Lower lobe of right lung (tissue), 2 donors: ENCODE results near the gene DENND2D. TPM values are rescaled to one million over a fixed set of nuclear protein-coding genes. Genes with fewer than 3 reads are reported as not detected.

Experiments used
- ATAC-seq, 2 donors: fragments of 200-7000 bp; cut with Tn5 transposase; one replicate each; pipeline ENCODE4 v1.9.1; 2020 to 2022; ENCODE audit warnings: mild to moderate bottlenecking in 2 of 2, moderate library complexity in 2 of 2
- DNase-seq: peaks from one replicate; pipeline ENCODE4 v3.0.0-alpha.2; 2020
- H3K27ac ChIP-seq: fragments of 200-600 bp; one replicate; pipeline ENCODE4 v1.8.0; 2022
- H3K27me3 ChIP-seq: fragments of 200-600 bp; one replicate; pipeline ENCODE4 v1.8.0; 2022; ENCODE audit warnings: low read depth
- H3K36me3 ChIP-seq: fragments of 200-600 bp; one replicate; pipeline ENCODE4 v1.8.0; 2022; ENCODE audit warnings: mild to moderate bottlenecking
- H3K4me1 ChIP-seq: fragments of 200-600 bp; one replicate; pipeline ENCODE4 v1.8.0; 2022
- H3K4me3 ChIP-seq: fragments of 200-600 bp; one replicate; pipeline ENCODE4 v1.8.0; 2022; ENCODE audit warnings: mild to moderate bottlenecking
- H3K9me3 ChIP-seq: fragments of 200-600 bp; one replicate; pipeline ENCODE4 v1.8.0; 2022
- CTCF ChIP-seq: fragments of 200-600 bp; IDR thresholded peaks from one replicate; pipeline ENCODE4 v1.8.0; 2022; ENCODE audit warnings: antibody characterized with exemption, mild to moderate bottlenecking
- intact Hi-C: fragments of 100-400 bp; cut with DNase I; formaldehyde crosslinking; loops from one replicate; pipeline ENCODE4 v1.11.0; 2022
- total RNA-seq: library from RNA; stranded (reverse); fragmentation: NEBNext Ultra II Directional; extraction: Animal tissue kit (Norgen Biotek cat#: 25700); gene quantifications from one replicate; pipeline ENCODE4 v1.2.1, GENCODE V29; 2021
- donor health status: DM: no; HTN: yes; CAD: no; lungs with severe emphysema.

The DENND2D gene
- total RNA-seq, 1 donor from 2014 or later: 113 TPM

- Histone ChIP-seq H3K4me3 (no peak overlapping the region), H3K27me3 (no peaks in the 10 kb centered on the region), H3K36me3 (peaks cover 68% of the 10 kb centered on the region), H3K4me1 (no peaks in the 10 kb centered on the region), H3K27ac (no peak overlapping the region), H3K9me3 (no peaks in the 10 kb centered on the region)
- ATAC-seq (no peak), DNase-seq (no peak)
- intact Hi-C loops: no loop called here
- no peak for TF ChIP-seq CTCF
Measured at GRCh38 chr1:111176678-111177077, 23.8 kb downstream of the DENND2D start.

GRCh38 chr1:111175349-111175748 lies 25.1 kb downstream of the DENND2D start:
- Histone ChIP-seq H3K36me3 (peaks cover 70% of the 10 kb centered on the region), H3K27ac (no peak overlapping the region), H3K27me3 (no peaks in the 10 kb centered on the region), H3K9me3 (no peaks in the 10 kb centered on the region), H3K4me1 (no peaks in the 10 kb centered on the region), H3K4me3 (no peak overlapping the region)
- no peak for TF ChIP-seq CTCF
- intact Hi-C loops: no loop called here
- no peak for ATAC-seq
- DNase-seq: no peak

GRCh38 chr1:111174070-111174469 lies 26.4 kb downstream of the DENND2D start:
- TF ChIP-seq CTCF: no peak
- intact Hi-C loops: no loop called here
- DNase-seq (no peak), ATAC-seq (no peak)
- no peaks in the 10 kb centered on the region for H3K4me1 ChIP-seq
- no peaks in the 10 kb centered on the region for H3K27me3 ChIP-seq
- no peak overlapping the region for H3K4me3 ChIP-seq
- H3K9me3 ChIP-seq: no peaks in the 10 kb centered on the region
- H3K36me3 ChIP-seq: peaks cover 73% of the 10 kb centered on the region
- H3K27ac ChIP-seq: no peak overlapping the region

GRCh38 chr1:111172463-111172862 lies 28.0 kb downstream of the DENND2D start:
- no peak for TF ChIP-seq CTCF
- ATAC-seq: no peak

GRCh38 chr1:111164151-111164550 lies 36.3 kb downstream of the DENND2D start:
- no peak for TF ChIP-seq CTCF
- Histone ChIP-seq H3K36me3 (peaks cover 73% of the 10 kb centered on the region), H3K4me1 (peaks cover 7% of the 10 kb centered on the region), H3K4me3 (no peak overlapping the region), H3K27ac (no peak overlapping the region), H3K27me3 (no peaks in the 10 kb centered on the region), H3K9me3 (no peaks in the 10 kb centered on the region)
- intact Hi-C loops: no loop called here
- no peak for DNase-seq
- ATAC-seq: no peak

More at GRCh38 chr1:111172463-111172862, 28.0 kb downstream of the DENND2D start:
- DNase-seq: no peak
- intact Hi-C loops: no loop called here
- H3K27ac ChIP-seq: no peak overlapping the region
- H3K9me3 ChIP-seq: no peaks in the 10 kb centered on the region
- H3K4me1 ChIP-seq: no peaks in the 10 kb centered on the region
- no peaks in the 10 kb centered on the region for H3K27me3 ChIP-seq
- H3K4me3 ChIP-seq: no peak overlapping the region
- peaks cover 81% of the 10 kb centered on the region for H3K36me3 ChIP-seq

- no peak for ATAC-seq
- H3K4me3 ChIP-seq: no peak overlapping the region
- no peaks in the 10 kb centered on the region for H3K27me3 ChIP-seq
- peaks cover 7% of the 10 kb centered on the region for H3K4me1 ChIP-seq
- H3K36me3 ChIP-seq: peaks cover 65% of the 10 kb centered on the region
- H3K9me3 ChIP-seq: no peaks in the 10 kb centered on the region
- intact Hi-C loops: no loop called here
- DNase-seq: no peak
- H3K27ac ChIP-seq: no peak overlapping the region
- TF ChIP-seq CTCF: no peak
Measured at GRCh38 chr1:111163363-111163762, 37.1 kb downstream of the DENND2D start.
